GM12892 (cell line): ENCODE data around the gene EEF1A2.
"Not testable (repeated sequence)": the region's sequence is repeated elsewhere in the genome, so short reads cannot be mapped to it uniquely, and the experiment has no call there.

Source experiments
- DNase-seq: peaks from one replicate; pipeline ENCODE4 v3.0.0; 2011; ENCODE audit not compliant: insufficient read length
- FAIRE-seq: peaks from 2 replicates; lab custom pipeline; 2011; peaks lifted over from hg19 to GRCh38; lab: Jason Lieb, UNC
- POLR2A ChIP-seq: IDR thresholded peaks from 2 replicates; pipeline ENCODE4 v1.6.1; 2011; ENCODE audit warnings: low read depth, low read length, control low read depth
- POLR2AphosphoS5 ChIP-seq: IDR thresholded peaks from 2 replicates; pipeline ENCODE4 v1.6.1; 2011; ENCODE audit warnings: low read depth, low read length, control low read depth
- TAF1 ChIP-seq: IDR thresholded peaks from 2 replicates; pipeline ENCODE4 v1.6.1; 2011; ENCODE audit warnings: low read depth, mild to moderate bottlenecking, control low read depth, low read length, borderline replicate concordance

EEF1A2 gene

GRCh38 chr20:63484651-63485403 is 14.1 kb downstream of the EEF1A2 start:
- FAIRE-seq, result no peak
- no peak for DNase-seq
- no peak for TF ChIP-seq POLR2A
- TF ChIP-seq POLR2AphosphoS5, result no peak
- no peak for TF ChIP-seq TAF1

- no peak for DNase-seq
- TF ChIP-seq TAF1 (no peak), POLR2AphosphoS5 (no peak), POLR2A (no peak)
- FAIRE-seq, result no peak
These were observed 14.6 kb downstream of the EEF1A2 start for GRCh38 chr20:63484236-63484635.

GRCh38 chr20:63483834-63484233 is 15.0 kb downstream of the EEF1A2 start:
- no peak for DNase-seq
- no peak for TF ChIP-seq POLR2A
- no peak for TF ChIP-seq TAF1
- no peak for TF ChIP-seq POLR2AphosphoS5
- no peak for FAIRE-seq

- no peak for TF ChIP-seq POLR2AphosphoS5
- no peak for TF ChIP-seq TAF1
- DNase-seq (no peak), FAIRE-seq (no peak)
These were observed 16.8 kb downstream of the EEF1A2 start for GRCh38 chr20:63482021-63482587.

- FAIRE-seq (no peak), DNase-seq (no peak)
- TF ChIP-seq POLR2AphosphoS5 (no peak), POLR2A (no peak), TAF1 (no peak)
These were observed 17.4 kb downstream of the EEF1A2 start for GRCh38 chr20:63481503-63481902.

- DNase-seq, FAIRE-seq: not testable (repeated sequence)
These were observed 19.0 kb downstream of the EEF1A2 start for GRCh38 chr20:63479695-63480419.

- FAIRE-seq, result no peak
- TF ChIP-seq POLR2A, result no peak
- TF ChIP-seq TAF1, result no peak
- TF ChIP-seq POLR2AphosphoS5, result no peak
- DNase-seq, result no peak
These were observed 20.3 kb downstream of the EEF1A2 start for GRCh38 chr20:63478346-63479302.

- no peak for TF ChIP-seq TAF1
- TF ChIP-seq POLR2AphosphoS5, result no peak
- no peak for TF ChIP-seq POLR2A
- FAIRE-seq, result no peak
- no peak for DNase-seq
These were observed 20.9 kb downstream of the EEF1A2 start for GRCh38 chr20:63477944-63478343.

GRCh38 chr20:63477061-63477616 is 21.7 kb downstream of the EEF1A2 start:
- no peak for DNase-seq
- FAIRE-seq, result no peak
- no peak for TF ChIP-seq TAF1
- no peak for TF ChIP-seq POLR2A
- no peak for TF ChIP-seq POLR2AphosphoS5

- TF ChIP-seq POLR2A (no peak), TAF1 (no peak), POLR2AphosphoS5 (no peak)
- FAIRE-seq (no peak), DNase-seq (no peak)
These were observed 23.7 kb downstream of the EEF1A2 start for GRCh38 chr20:63475209-63475608.
